OCI-LY3 (cell line): Measurements from ENCODE around the gene GIT2.

Experiments
- CTCF ChIP-seq: fragments of 200-600, 300-600 bp; sonication (generic); IDR thresholded peaks from 2 replicates; pipeline ENCODE4 v1.5.1; 2014; ENCODE audit warnings: antibody characterized with exemption, low read length, low read depth
- EZH2phosphoT487 ChIP-seq: fragments of 200-600 bp; shearing (Covaris generic); IDR thresholded peaks from 2 replicates; pipeline ENCODE4 v1.6.1; 2018; ENCODE audit warnings: antibody characterized with exemption, mixed run types, low read depth

- TF ChIP-seq CTCF (no peak), EZH2phosphoT487 (no peak)
These were observed 1.2 kb upstream of the GIT2 start for GRCh38 chr12:109997393-109997792.
